Esophagus squamous epithelium (tissue), 4 donors: ENCODE measurements around the gene MRPL9.

Experiments
- CTCF ChIP-seq, 6 experiments: fragments of 450-650 bp in 4 of 6; fragments of 200-600 bp in 2 of 6; sonication (generic) in 2 of 6; IDR thresholded peaks; one replicate each; pipeline ENCODE4 v1.5.1; 2016 to 2019; ENCODE audit warnings: antibody characterized with exemption in 6 of 6, mild to moderate bottlenecking in 4 of 6, moderate library complexity in 4 of 6
- POLR2A ChIP-seq, 4 donors: fragments of 450-650 bp; IDR thresholded peaks; one replicate each; pipeline ENCODE4 v1.6.1; 2017; ENCODE audit warnings: antibody characterized with exemption in 4 of 4, mild to moderate bottlenecking in 4 of 4, moderate library complexity in 3 of 4

DNA sequence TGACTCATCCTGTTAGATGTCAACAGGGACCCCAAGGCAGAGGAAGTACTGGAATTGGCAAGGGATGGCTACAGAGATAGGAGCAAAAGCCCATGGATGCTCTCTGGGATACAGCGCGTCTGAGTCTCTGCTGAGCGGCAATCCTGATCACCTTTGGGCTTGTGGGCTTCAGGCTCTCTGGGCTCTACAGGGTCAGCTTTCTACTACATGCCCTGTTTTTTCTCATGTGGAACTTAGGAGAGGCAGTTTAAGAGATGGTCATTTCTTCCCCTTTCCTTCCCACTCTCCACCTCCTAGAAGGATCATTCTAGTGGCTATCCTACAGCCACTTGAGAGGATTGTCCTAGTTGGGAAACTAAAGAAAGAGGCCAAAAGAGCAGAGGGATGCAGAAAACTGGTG lies 40.6 kb upstream of the MRPL9 start:
- no peak for TF ChIP-seq CTCF (IDR thresholded peaks at IDR 0.05)
- no peak for TF ChIP-seq POLR2A (IDR thresholded peaks at IDR 0.05)
